Epithelial cell of esophagus (primary cell): ENCODE data around the gene GFOD1.

ENCODE experiments used
- DNase-seq: peaks from one replicate; pipeline ENCODE4 v3.0.0; 2010; ENCODE audit warnings: low read depth
- H3K4me3 ChIP-seq: 2 replicates; pipeline ENCODE4 v1.5.1; 2011; ENCODE audit warnings: mild to moderate bottlenecking, low read length, control low read depth
- TF ChIP-seq, protein P1 (sequence below): IDR thresholded peaks from 2 replicates; pipeline ENCODE4 v1.5.1; 2011; ENCODE audit warnings: low read depth, mild to moderate bottlenecking, low read length, control low read depth, inconsistent platforms; ENCODE audit not compliant: insufficient read depth; ENCODE audit errors: missing control alignments

Gene GFOD1

DNA sequence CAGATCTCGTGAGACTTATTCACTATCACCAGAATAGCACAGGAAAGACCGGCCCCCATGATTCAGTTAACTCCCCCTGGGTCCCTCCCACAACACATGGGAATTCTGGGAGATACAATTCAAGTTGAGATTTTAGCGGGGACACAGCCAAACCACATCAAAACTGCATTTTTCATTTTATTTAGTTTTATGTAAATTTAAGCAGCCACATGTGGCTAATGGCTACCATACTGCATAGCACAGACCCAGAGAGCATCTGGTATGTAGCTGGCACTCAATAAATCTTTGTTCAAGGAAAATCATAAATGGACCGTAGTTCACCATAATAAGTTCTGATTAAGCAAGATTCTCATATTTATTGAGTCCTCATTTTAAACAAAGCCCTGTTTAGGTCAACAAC, 15.3 kb downstream of the GFOD1 start:
- H3K4me3 ChIP-seq = no peak overlapping the region
- no peak for DNase-seq
- TF ChIP-seq, protein P1, sequence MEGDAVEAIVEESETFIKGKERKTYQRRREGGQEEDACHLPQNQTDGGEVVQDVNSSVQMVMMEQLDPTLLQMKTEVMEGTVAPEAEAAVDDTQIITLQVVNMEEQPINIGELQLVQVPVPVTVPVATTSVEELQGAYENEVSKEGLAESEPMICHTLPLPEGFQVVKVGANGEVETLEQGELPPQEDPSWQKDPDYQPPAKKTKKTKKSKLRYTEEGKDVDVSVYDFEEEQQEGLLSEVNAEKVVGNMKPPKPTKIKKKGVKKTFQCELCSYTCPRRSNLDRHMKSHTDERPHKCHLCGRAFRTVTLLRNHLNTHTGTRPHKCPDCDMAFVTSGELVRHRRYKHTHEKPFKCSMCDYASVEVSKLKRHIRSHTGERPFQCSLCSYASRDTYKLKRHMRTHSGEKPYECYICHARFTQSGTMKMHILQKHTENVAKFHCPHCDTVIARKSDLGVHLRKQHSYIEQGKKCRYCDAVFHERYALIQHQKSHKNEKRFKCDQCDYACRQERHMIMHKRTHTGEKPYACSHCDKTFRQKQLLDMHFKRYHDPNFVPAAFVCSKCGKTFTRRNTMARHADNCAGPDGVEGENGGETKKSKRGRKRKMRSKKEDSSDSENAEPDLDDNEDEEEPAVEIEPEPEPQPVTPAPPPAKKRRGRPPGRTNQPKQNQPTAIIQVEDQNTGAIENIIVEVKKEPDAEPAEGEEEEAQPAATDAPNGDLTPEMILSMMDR = no peak

- H3K4me3 ChIP-seq = no peak overlapping the region
- TF ChIP-seq, protein P1 = no peak
- no peak for DNase-seq
These were observed 16.2 kb downstream of the GFOD1 start for GRCh38 chr6:13471184-13471583.

- TF ChIP-seq, protein P1 = no peak
- no peak for DNase-seq
- no peak overlapping the region for H3K4me3 ChIP-seq
These were observed 16.9 kb downstream of the GFOD1 start for GRCh38 chr6:13470238-13471140.

DNA sequence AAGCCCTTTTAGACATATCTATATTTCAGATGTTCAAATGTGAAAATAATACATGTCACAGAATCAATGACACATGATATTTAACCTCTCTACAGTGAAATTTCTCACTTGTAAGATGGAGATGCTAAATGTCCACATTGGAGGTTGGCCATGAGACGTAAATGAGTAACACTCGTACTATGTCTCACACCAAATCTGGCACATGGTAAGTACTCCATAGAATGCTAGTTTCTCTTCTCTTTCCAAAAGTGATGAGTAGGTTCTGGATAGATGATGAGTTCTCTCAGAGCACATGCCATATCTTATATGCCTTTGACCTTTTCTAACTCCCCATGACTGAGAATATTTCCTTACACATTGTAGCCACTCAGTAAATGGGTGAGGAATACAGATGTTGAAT, 17.7 kb downstream of the GFOD1 start:
- no peak overlapping the region for H3K4me3 ChIP-seq
- TF ChIP-seq, protein P1 = no peak
- no peak for DNase-seq

GRCh38 chr6:13468839-13469238, 18.6 kb downstream of the GFOD1 start:
- no peak overlapping the region for H3K4me3 ChIP-seq
- DNase-seq = no peak
- TF ChIP-seq, protein P1 = no peak

DNA sequence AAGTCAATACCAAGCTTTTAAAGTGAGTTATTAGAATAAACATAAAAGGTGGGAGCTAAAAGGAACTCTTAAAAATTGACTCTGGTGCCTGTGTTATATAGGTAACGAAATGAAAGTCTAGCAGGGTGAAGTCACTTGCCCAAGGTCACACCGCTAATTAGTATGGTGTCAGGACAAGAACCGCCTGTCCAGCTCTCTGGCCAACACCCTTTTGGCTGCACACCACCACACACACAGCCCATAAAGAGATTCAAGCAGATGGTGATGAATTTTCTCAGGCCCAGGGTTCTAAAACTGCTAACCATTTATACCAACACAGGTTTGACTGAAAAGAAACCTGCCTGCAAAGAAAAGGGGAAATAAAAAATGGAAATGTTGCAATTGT, 20.2 kb downstream of the GFOD1 start:
- no peak overlapping the region for H3K4me3 ChIP-seq
- TF ChIP-seq, protein P1 = no peak
- DNase-seq = no peak
